Neural progenitor cell (in vitro differentiated cells): ENCODE measurements around the gene BCAS1. TPM values are rescaled to one million over a fixed set of nuclear protein-coding genes. Genes with fewer than 3 reads are reported as not detected.

ENCODE experiments used
- DNase-seq: peaks from one replicate; pipeline ENCODE4 v3.0.0-alpha.2; 2016; ENCODE audit warnings: low spot score
- H2AFZ ChIP-seq: fragments of 200-600 bp; sonication (generic); replicated peaks from 2 replicates; pipeline ENCODE4 v1.6.1; 2016; ENCODE audit warnings: antibody characterized with exemption
- H3F3A ChIP-seq: fragments of 200-600 bp; sonication (generic); 2 replicates; pipeline ENCODE4 v1.6.1; 2016; ENCODE audit warnings: antibody characterized with exemption, low read depth
- H3K27ac ChIP-seq: fragments of 200-600 bp; sonication (generic); 2 replicates; pipeline ENCODE4 v1.5.1; 2016; ENCODE audit warnings: mild to moderate bottlenecking
- H3K27me3 ChIP-seq: fragments of 200-600 bp; sonication (generic); 2 replicates; pipeline ENCODE4 v1.6.1; 2016; ENCODE audit warnings: mild to moderate bottlenecking, moderate library complexity
- H3K36me3 ChIP-seq: fragments of 200-600 bp; sonication (generic); 2 replicates; pipeline ENCODE4 v1.5.1; 2016
- H3K4me1 ChIP-seq: fragments of 200-600 bp; sonication (generic); 2 replicates; pipeline ENCODE4 v1.6.1; 2016; ENCODE audit warnings: mixed run types
- H3K4me2 ChIP-seq: fragments of 200-600 bp; sonication (generic); 2 replicates; pipeline ENCODE4 v1.6.1; 2016
- H3K4me3 ChIP-seq: fragments of 200-600 bp; sonication (generic); 2 replicates; pipeline ENCODE4 v1.5.1; 2016
- H3K79me2 ChIP-seq: fragments of 200-600 bp; sonication (generic); 2 replicates; pipeline ENCODE4 v1.6.1; 2016; ENCODE audit warnings: low read depth
- H3K9ac ChIP-seq: fragments of 200-600 bp; sonication (generic); 2 replicates; pipeline ENCODE4 v1.6.1; 2016
- H3K9me3 ChIP-seq: fragments of 200-600 bp; sonication (generic); 2 replicates; pipeline ENCODE4 v1.5.1; 2016; ENCODE audit warnings: low read depth
- H4K20me1 ChIP-seq: fragments of 200-600 bp; sonication (generic); 2 replicates; pipeline ENCODE4 v1.6.1; 2016; ENCODE audit warnings: low read depth
- H3K27ac Mint-ChIP-seq: 3 replicates; pipeline ENCODE4 v1.8.0; 2021; ENCODE audit warnings: mixed read lengths
- H3K27me3 Mint-ChIP-seq: 2 replicates; pipeline ENCODE4 v1.8.0; 2022; ENCODE audit warnings: low read depth, mild to moderate bottlenecking, inconsistent platforms, moderate library complexity, mixed read lengths; ENCODE audit not compliant: insufficient read depth
- H3K36me3 Mint-ChIP-seq: 3 replicates; pipeline ENCODE4 v1.8.0; 2021; ENCODE audit warnings: mixed read lengths
- H3K4me1 Mint-ChIP-seq: 3 replicates; pipeline ENCODE4 v1.8.0; 2021; ENCODE audit warnings: mixed read lengths
- H3K4me3 Mint-ChIP-seq: 3 replicates; pipeline ENCODE4 v1.8.0; 2021; ENCODE audit warnings: mild to moderate bottlenecking, moderate library complexity, mixed read lengths
- H3K9me3 Mint-ChIP-seq: 3 replicates; pipeline ENCODE4 v1.8.0; 2020; ENCODE audit warnings: mixed read lengths
- CTCF ChIP-seq: fragments of 200-600 bp; sonication (generic); IDR thresholded peaks from 2 replicates; pipeline ENCODE4 v1.5.1; 2017; ENCODE audit warnings: antibody characterized with exemption, mild to moderate bottlenecking
- EZH2 ChIP-seq: fragments of 200-600 bp; sonication (generic); IDR thresholded peaks from 2 replicates; pipeline ENCODE4 v1.6.1; 2017; ENCODE audit warnings: antibody characterized with exemption, mild to moderate bottlenecking, moderate library complexity
- EZH2phosphoT487 ChIP-seq: fragments of 200-600 bp; sonication (generic); IDR thresholded peaks from 2 replicates; pipeline ENCODE4 v1.6.1; 2017; ENCODE audit warnings: antibody characterized with exemption
- total RNA-seq: library from RNA; depleted of rRNA; stranded (reverse); fragments of >200 nt; gene quantifications from 2 replicates; pipeline ENCODE4 v1.2.3, GENCODE V29; 2015; ENCODE audit warnings: low replicate concordance

The BCAS1 gene
- total RNA-seq, 1 donor from 2014 or later = not detected

DNA sequence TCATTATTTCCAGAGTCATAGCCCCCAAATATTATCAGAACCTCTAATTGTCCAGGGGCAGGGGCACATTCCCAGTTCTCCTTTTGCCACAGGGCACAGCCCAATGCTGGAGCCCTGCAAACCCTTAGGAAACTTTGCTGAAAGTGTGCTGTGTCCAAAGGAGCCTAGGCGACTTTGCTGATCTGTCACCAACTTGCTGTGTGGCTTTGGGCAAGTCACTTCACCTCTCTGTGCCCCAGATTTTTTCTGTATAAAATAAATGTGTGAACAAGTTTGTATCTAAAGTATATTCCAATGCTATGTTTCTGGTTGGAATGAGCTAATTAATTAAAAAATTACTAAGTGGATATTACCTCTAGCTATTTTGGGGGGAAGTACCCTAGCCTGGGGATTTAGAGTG lies 25.4 kb upstream of the BCAS1 start:
- TF ChIP-seq CTCF = no peak

GRCh38 chr20:54094268-54094580 lies 23.8 kb upstream of the BCAS1 start:
- H3K4me1 ChIP-seq = peaks cover 7% of the 10 kb centered on the region
- TF ChIP-seq EZH2 (no peak), EZH2phosphoT487 (no peak), CTCF (no peak)

More for the DNA sequence above, 25.4 kb upstream of the BCAS1 start:
- no peaks in the 10 kb centered on the region for H3F3A ChIP-seq
- peaks cover 7% of the 10 kb centered on the region for H3K4me1 ChIP-seq
- no peak overlapping the region for H3K4me2 ChIP-seq
- no peak overlapping the region for H3K4me3 ChIP-seq
- peaks cover 18% of the 10 kb centered on the region for H3K4me1 Mint-ChIP-seq
- no peak overlapping the region for H3K27ac Mint-ChIP-seq
- H3K9me3 Mint-ChIP-seq = no peaks in the 10 kb centered on the region
- H3K36me3 ChIP-seq = no peaks in the 10 kb centered on the region
- H3K79me2 ChIP-seq = no peaks in the 10 kb centered on the region
- no peak overlapping the region for H3K9ac ChIP-seq
- no peaks in the 10 kb centered on the region for H3K36me3 Mint-ChIP-seq
- no peaks in the 10 kb centered on the region for H4K20me1 ChIP-seq
- H3K4me3 Mint-ChIP-seq = no peak overlapping the region
- no peak overlapping the region for H3K27ac ChIP-seq
- no peak overlapping the region for H2AFZ ChIP-seq
- H3K9me3 ChIP-seq = no peaks in the 10 kb centered on the region
- no peaks in the 10 kb centered on the region for H3K27me3 ChIP-seq
- H3K27me3 Mint-ChIP-seq = peaks cover 6% of the 10 kb centered on the region
- no peak for DNase-seq

DNA sequence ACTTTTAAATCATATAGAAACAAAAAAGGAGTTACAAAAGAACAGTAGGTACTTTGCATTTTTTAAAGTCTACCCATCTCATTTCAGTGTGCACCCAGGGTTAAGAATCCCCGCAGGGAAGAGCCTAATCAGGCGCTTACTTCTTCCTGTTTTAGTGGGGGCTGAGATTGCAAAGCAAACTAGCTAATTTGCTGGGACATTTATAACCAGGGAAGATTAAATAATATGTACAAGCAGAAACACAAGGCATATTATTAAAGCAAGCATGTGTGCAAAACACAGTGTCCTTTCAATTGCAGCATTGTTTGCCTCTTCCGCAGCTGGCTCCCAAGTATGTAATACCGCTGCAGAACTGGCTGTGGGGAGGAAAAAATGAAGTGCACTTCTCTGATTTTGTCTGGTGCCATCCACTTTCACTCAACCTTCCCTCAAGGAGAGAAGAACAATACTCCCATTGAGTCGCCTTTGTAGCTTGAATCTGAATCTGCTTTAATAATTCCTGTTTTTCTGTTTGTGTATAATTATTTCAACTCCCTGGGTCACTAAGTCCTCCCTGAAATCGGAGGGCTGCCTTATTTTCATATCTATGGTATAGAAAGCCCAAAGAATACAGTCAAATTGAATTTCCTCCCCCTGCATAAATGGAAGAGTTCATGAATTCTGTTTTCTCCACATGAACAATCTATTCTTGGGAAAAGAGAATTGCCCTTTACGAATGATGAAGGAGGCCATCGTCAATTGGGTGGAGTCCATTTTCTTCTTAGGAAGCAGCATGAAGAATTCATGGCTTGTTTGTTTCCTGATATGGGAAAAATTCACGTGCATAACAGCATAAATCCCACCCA lies 23.3 kb upstream of the BCAS1 start:
- peaks cover 7% of the 10 kb centered on the region for H3K27me3 Mint-ChIP-seq
- DNase-seq = no peak
- Histone ChIP-seq H3K4me1 (peaks cover 7% of the 10 kb centered on the region), H3F3A (no peaks in the 10 kb centered on the region), H2AFZ (peak overlapping the region; percentile 22), H4K20me1 (no peaks in the 10 kb centered on the region), H3K4me2 (no peak overlapping the region), H3K79me2 (no peaks in the 10 kb centered on the region), H3K27me3 (no peaks in the 10 kb centered on the region), H3K4me3 (no peak overlapping the region), H3K9ac (no peak overlapping the region), H3K27ac (no peak overlapping the region), H3K9me3 (no peaks in the 10 kb centered on the region), H3K36me3 (no peaks in the 10 kb centered on the region)
- no peaks in the 10 kb centered on the region for H3K36me3 Mint-ChIP-seq
- H3K4me1 Mint-ChIP-seq = peaks cover 18% of the 10 kb centered on the region
- TF ChIP-seq EZH2 = no peak
- TF ChIP-seq CTCF = no peak
- no peak for TF ChIP-seq EZH2phosphoT487
- H3K9me3 Mint-ChIP-seq = no peaks in the 10 kb centered on the region
- H3K4me3 Mint-ChIP-seq = no peak overlapping the region
- H3K27ac Mint-ChIP-seq = no peak overlapping the region

More at GRCh38 chr20:54094268-54094580, 23.8 kb upstream of the BCAS1 start:
- Histone ChIP-seq H3K79me2 (no peaks in the 10 kb centered on the region), H3K4me2 (no peak overlapping the region), H3F3A (no peaks in the 10 kb centered on the region), H3K9ac (no peak overlapping the region), H4K20me1 (no peaks in the 10 kb centered on the region), H3K36me3 (no peaks in the 10 kb centered on the region), H3K9me3 (no peaks in the 10 kb centered on the region), H3K4me3 (no peak overlapping the region), H2AFZ (no peak overlapping the region), H3K27me3 (no peaks in the 10 kb centered on the region), H3K27ac (no peak overlapping the region)
- H3K27me3 Mint-ChIP-seq = peaks cover 9% of the 10 kb centered on the region
- H3K4me1 Mint-ChIP-seq = peaks cover 18% of the 10 kb centered on the region
- no peak overlapping the region for H3K4me3 Mint-ChIP-seq
- no peaks in the 10 kb centered on the region for H3K9me3 Mint-ChIP-seq
- no peak overlapping the region for H3K27ac Mint-ChIP-seq
- DNase-seq = no peak
- H3K36me3 Mint-ChIP-seq = no peaks in the 10 kb centered on the region
